Neural progenitor cell (in vitro differentiated cells): ENCODE data around the gene NLK.

Source experiments
- EZH2 ChIP-seq: fragments of 200-600 bp; sonication (generic); IDR thresholded peaks from 2 replicates; pipeline ENCODE4 v1.6.1; 2017; ENCODE audit warnings: antibody characterized with exemption, mild to moderate bottlenecking, moderate library complexity
- EZH2phosphoT487 ChIP-seq: fragments of 200-600 bp; sonication (generic); IDR thresholded peaks from 2 replicates; pipeline ENCODE4 v1.6.1; 2017; ENCODE audit warnings: antibody characterized with exemption
- TF ChIP-seq, protein P1 (sequence below): fragments of 200-600 bp; sonication (generic); IDR thresholded peaks from 2 replicates; pipeline ENCODE4 v1.5.1; 2017; ENCODE audit warnings: antibody characterized with exemption, mild to moderate bottlenecking

DNA sequence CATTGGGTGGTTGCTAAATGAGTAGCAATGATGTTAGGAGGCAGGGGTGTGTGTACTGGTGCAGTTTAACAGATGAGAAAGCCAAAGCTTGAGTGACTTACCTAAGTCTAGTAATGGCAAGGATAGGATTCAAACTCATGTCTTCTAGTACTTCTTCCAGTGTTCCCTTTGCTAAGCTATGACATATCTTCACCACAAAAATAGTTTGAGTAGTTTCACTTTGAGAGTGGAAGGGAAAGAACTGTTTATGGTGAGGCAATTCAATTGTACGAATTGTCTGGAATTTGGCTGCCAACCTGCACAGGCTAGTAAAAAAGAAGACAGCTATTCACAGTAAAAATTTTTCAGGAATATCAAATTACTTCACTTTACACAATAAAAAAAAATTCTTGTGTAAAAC, 138.0 kb downstream of the NLK start:
- TF ChIP-seq, protein P1, sequence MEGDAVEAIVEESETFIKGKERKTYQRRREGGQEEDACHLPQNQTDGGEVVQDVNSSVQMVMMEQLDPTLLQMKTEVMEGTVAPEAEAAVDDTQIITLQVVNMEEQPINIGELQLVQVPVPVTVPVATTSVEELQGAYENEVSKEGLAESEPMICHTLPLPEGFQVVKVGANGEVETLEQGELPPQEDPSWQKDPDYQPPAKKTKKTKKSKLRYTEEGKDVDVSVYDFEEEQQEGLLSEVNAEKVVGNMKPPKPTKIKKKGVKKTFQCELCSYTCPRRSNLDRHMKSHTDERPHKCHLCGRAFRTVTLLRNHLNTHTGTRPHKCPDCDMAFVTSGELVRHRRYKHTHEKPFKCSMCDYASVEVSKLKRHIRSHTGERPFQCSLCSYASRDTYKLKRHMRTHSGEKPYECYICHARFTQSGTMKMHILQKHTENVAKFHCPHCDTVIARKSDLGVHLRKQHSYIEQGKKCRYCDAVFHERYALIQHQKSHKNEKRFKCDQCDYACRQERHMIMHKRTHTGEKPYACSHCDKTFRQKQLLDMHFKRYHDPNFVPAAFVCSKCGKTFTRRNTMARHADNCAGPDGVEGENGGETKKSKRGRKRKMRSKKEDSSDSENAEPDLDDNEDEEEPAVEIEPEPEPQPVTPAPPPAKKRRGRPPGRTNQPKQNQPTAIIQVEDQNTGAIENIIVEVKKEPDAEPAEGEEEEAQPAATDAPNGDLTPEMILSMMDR, result no peak
- TF ChIP-seq EZH2, result no peak
- TF ChIP-seq EZH2phosphoT487, result no peak
